NCI-H187 treated with DMSO at 0.1 percent for 48 hours (cell line): ENCODE data around the gene PPIC.

ENCODE experiments used
- DNase-seq: peaks from one replicate; lab custom pipeline; 2025; lab: John Stamatoyannopoulos, UW

PPIC gene

GRCh38 chr5:123036391-123037103 is at the start of gene PPIC:
TSS of gene PPIC (minus strand) at chr5:123036725. CDS start at chr5:123036625, 100 bp downstream.
- DNase-seq, result no peak

GRCh38 chr5:123085638-123086286 is 49.2 kb upstream of the PPIC start:
- DNase-seq, result no peak

GRCh38 chr5:123084730-123085605 is 48.4 kb upstream of the PPIC start:
- no peak for DNase-seq

- no peak for DNase-seq
Measured at GRCh38 chr5:123083298-123083697, 46.8 kb upstream of the PPIC start.

GRCh38 chr5:123080215-123080614 is 43.7 kb upstream of the PPIC start:
- no peak for DNase-seq

- no peak for DNase-seq
Measured at GRCh38 chr5:123075521-123076163, 39.1 kb upstream of the PPIC start.

GRCh38 chr5:123068368-123068938 is 31.9 kb upstream of the PPIC start:
- DNase-seq, result no peak

- no peak for DNase-seq
Measured at GRCh38 chr5:123066016-123066415, 29.5 kb upstream of the PPIC start.

- DNase-seq, result no peak
Measured at GRCh38 chr5:123059455-123059854, 22.9 kb upstream of the PPIC start.

GRCh38 chr5:123051206-123051605 is 14.7 kb upstream of the PPIC start:
- DNase-seq, result no peak

- DNase-seq, result no peak
Measured at GRCh38 chr5:123047706-123048105, 11.2 kb upstream of the PPIC start.

GRCh38 chr5:123046222-123046621 is 9.7 kb upstream of the PPIC start:
- DNase-seq, result no peak

GRCh38 chr5:123044926-123045617 is 8.5 kb upstream of the PPIC start:
- DNase-seq, result no peak

GRCh38 chr5:123039673-123040072 is 3.1 kb upstream of the PPIC start:
- no peak for DNase-seq

- no peak for DNase-seq
Measured at GRCh38 chr5:123037104-123037418, 536 bp upstream of the PPIC start.

GRCh38 chr5:123035918-123036390 is 571 bp downstream of the PPIC start:
- DNase-seq, result no peak

- DNase-seq, result no peak
Measured at GRCh38 chr5:123035360-123035917, 1.1 kb downstream of the PPIC start.

GRCh38 chr5:123033157-123033671 is 3.3 kb downstream of the PPIC start:
- DNase-seq, result no peak

GRCh38 chr5:123028222-123028621 is 8.3 kb downstream of the PPIC start:
- DNase-seq, result no peak

GRCh38 chr5:123014689-123015088 is 21.8 kb downstream of the PPIC start:
- DNase-seq, result no peak

- no peak for DNase-seq
Measured at GRCh38 chr5:123012321-123012720, 24.2 kb downstream of the PPIC start.
